H1 (cell line): ENCODE measurements around the gene SEMA3D. TPM values are rescaled to one million over a fixed set of nuclear protein-coding genes. Genes with fewer than 3 reads are reported as not detected.

Experiments used
- CTCF ChIA-PET: fragments of 300-600 bp; sonication (Branson Sonifier 250); formaldehyde crosslinking; loops from one replicate; lab custom pipeline; 2021; ENCODE audit not compliant: partially characterized antibody; lab: Charles Lee
- POLR2A ChIA-PET: fragments of 300-600 bp; sonication (Branson Sonifier 250); formaldehyde crosslinking; loops from one replicate; lab custom pipeline; 2021; ENCODE audit warnings: inconsistent platforms; ENCODE audit not compliant: partially characterized antibody; lab: Charles Lee
- DNase-seq, 2 experiments: peaks; one replicate each; pipeline versions ENCODE4 v3.0.0 to v3.0.0-alpha.2; 2010 to 2022; ENCODE audit warnings: low spot score in 2 of 2, low read depth in 1 of 2, mixed read lengths in 1 of 2
- FAIRE-seq: peaks from 2 replicates; lab custom pipeline; 2011; peaks lifted over from hg19 to GRCh38; lab: Jason Lieb, UNC
- H2AFZ ChIP-seq: 2 replicates; pipeline ENCODE4 v1.8.1; 2012; ENCODE audit warnings: low read length, inconsistent platforms
- H2AK5ac ChIP-seq: 2 replicates; pipeline ENCODE4 v1.6.1; 2013; ENCODE audit warnings: low read depth, low read length
- H2BK120ac ChIP-seq: replicated peaks from 2 replicates; pipeline ENCODE3; 2013; ENCODE audit warnings: low read depth, low read length, inconsistent platforms
- H2BK12ac ChIP-seq: 2 replicates; pipeline ENCODE4 v1.6.1; 2013; ENCODE audit warnings: low read depth, low read length
- H2BK15ac ChIP-seq: 2 replicates; pipeline ENCODE4 v1.6.1; 2013; ENCODE audit warnings: low read length
- H2BK20ac ChIP-seq: 2 replicates; pipeline ENCODE4 v1.6.1; 2013; ENCODE audit warnings: low read length
- H2BK5ac ChIP-seq: 2 replicates; pipeline ENCODE4 v1.6.1; 2013; ENCODE audit warnings: low read depth, low read length
- H3K14ac ChIP-seq: 2 replicates; pipeline ENCODE4 v1.6.1; 2013; ENCODE audit warnings: inconsistent platforms; ENCODE audit not compliant: insufficient read length
- H3K18ac ChIP-seq: 2 replicates; pipeline ENCODE4 v1.6.1; 2013; ENCODE audit warnings: low read length; ENCODE audit errors: extremely low read depth
- H3K23ac ChIP-seq: 2 replicates; pipeline ENCODE4 v1.6.1; 2013; ENCODE audit warnings: inconsistent platforms; ENCODE audit not compliant: insufficient read length
- H3K23me2 ChIP-seq: 2 replicates; pipeline ENCODE4 v1.6.1; 2013; ENCODE audit warnings: low read depth, low read length
- H3K27ac ChIP-seq: 2 replicates; pipeline ENCODE4 v1.6.1; 2011; ENCODE audit warnings: low read depth, low read length, inconsistent platforms
- H3K27me3 ChIP-seq, 4 experiments: replicated peaks in 1 of 4; 1 replicate in 1 of 4; 2 replicates in 3 of 4; pipeline versions ENCODE4 v1.6.1 to v1.8.1; 2011 to 2013; ENCODE audit warnings: low read length in 3 of 4, mild to moderate bottlenecking in 3 of 4, inconsistent platforms in 2 of 4, mixed read lengths in 2 of 4, moderate library complexity in 1 of 4; ENCODE audit not compliant: control insufficient read depth in 3 of 4, insufficient read depth in 3 of 4; ENCODE audit errors: extremely low read depth in 1 of 4
- H3K36me3 ChIP-seq, 4 experiments: 2 replicates each; pipeline versions ENCODE4 v1.6.1 to v1.8.1; 2011 to 2013; ENCODE audit warnings: mild to moderate bottlenecking in 4 of 4, low read length in 3 of 4, moderate library complexity in 2 of 4, control low read depth in 1 of 4, inconsistent platforms in 1 of 4; ENCODE audit not compliant: insufficient read depth in 4 of 4, control insufficient read depth in 2 of 4
- H3K4ac ChIP-seq: replicated peaks from 2 replicates; pipeline ENCODE3; 2013; ENCODE audit warnings: low read length, low read depth, mixed read lengths, inconsistent platforms; ENCODE audit not compliant: insufficient read length
- H3K4me1 ChIP-seq, 4 experiments: replicated peaks in 1 of 4; 1 replicate in 1 of 4; 2 replicates in 3 of 4; pipeline versions ENCODE4 v1.6.1 to v1.8.1; 2011 to 2013; ENCODE audit warnings: low read length in 3 of 4, inconsistent platforms in 2 of 4, mixed read lengths in 1 of 4; ENCODE audit not compliant: insufficient read depth in 4 of 4, control insufficient read depth in 3 of 4
- H3K4me2 ChIP-seq, 2 experiments: 2 replicates each; pipeline versions ENCODE4 v1.6.1 to v1.8.1; 2011 to 2013; ENCODE audit warnings: low read depth in 2 of 2, low read length in 2 of 2, control low read depth in 1 of 2, inconsistent platforms in 1 of 2, mild to moderate bottlenecking in 1 of 2; ENCODE audit not compliant: insufficient read depth in 1 of 2
- H3K4me3 ChIP-seq, 4 experiments: fragments of 200-600, 300-600 bp in 1 of 4; sonication (generic), shearing (Covaris generic), sonication (Bioruptor Twin) in 1 of 4; 2 replicates each; pipeline versions ENCODE4 v1.5.1 to v1.8.1; 2011 to 2016; ENCODE audit warnings: low read length in 4 of 4, low read depth in 3 of 4, control low read depth in 2 of 4, inconsistent platforms in 2 of 4, mild to moderate bottlenecking in 2 of 4, mixed read lengths in 1 of 4, moderate library complexity in 1 of 4; ENCODE audit not compliant: insufficient read depth in 2 of 4; ENCODE audit errors: extremely low read depth in 1 of 4
- H3K56ac ChIP-seq: replicated peaks from 2 replicates; pipeline ENCODE3; 2013; ENCODE audit warnings: low read depth, mild to moderate bottlenecking, mixed read lengths, low read length, inconsistent platforms; ENCODE audit not compliant: insufficient read length
- H3K79me1 ChIP-seq: 2 replicates; pipeline ENCODE4 v1.6.1; 2013; ENCODE audit warnings: low read depth, low read length, control low read depth
- H3K79me2 ChIP-seq, 2 experiments: 2 replicates each; pipeline versions ENCODE4 v1.6.1 to v1.8.1; 2012 to 2013; ENCODE audit warnings: low read length in 2 of 2, mild to moderate bottlenecking in 2 of 2, inconsistent platforms in 1 of 2; ENCODE audit not compliant: insufficient read depth in 2 of 2, control insufficient read depth in 1 of 2
- H3K9ac ChIP-seq, 4 experiments: replicated peaks in 1 of 4; 1 replicate in 1 of 4; 2 replicates in 3 of 4; pipeline versions ENCODE4 v1.6.1 to v1.8.1; 2011 to 2013; ENCODE audit warnings: low read depth in 3 of 4, low read length in 3 of 4, control low read depth in 2 of 4, mild to moderate bottlenecking in 2 of 4, moderate library complexity in 2 of 4, inconsistent platforms in 1 of 4; ENCODE audit errors: extremely low read depth in 1 of 4
- H3K9me3 ChIP-seq, 2 experiments: 2 replicates each; pipeline versions ENCODE4 v1.6.1 to v1.8.1; 2012 to 2013; ENCODE audit warnings: mild to moderate bottlenecking in 2 of 2, moderate library complexity in 2 of 2, control low read depth in 1 of 2, inconsistent platforms in 1 of 2, low read depth in 1 of 2, low read length in 1 of 2, mixed read lengths in 1 of 2; ENCODE audit not compliant: insufficient read depth in 2 of 2
- H4K20me1 ChIP-seq, 2 experiments: replicated peaks in 1 of 2; 2 replicates each; pipeline versions ENCODE3 to v1.8.1; 2011 to 2013; ENCODE audit warnings: inconsistent platforms in 2 of 2, low read length in 2 of 2, mild to moderate bottlenecking in 1 of 2; ENCODE audit not compliant: insufficient read depth in 2 of 2, control insufficient read depth in 1 of 2
- H4K5ac ChIP-seq: 2 replicates; pipeline ENCODE4 v1.6.1; 2013; ENCODE audit warnings: low read length, low read depth, mixed read lengths, inconsistent platforms; ENCODE audit not compliant: insufficient read length
- H4K8ac ChIP-seq: 2 replicates; pipeline ENCODE4 v1.8.0; 2013; ENCODE audit warnings: mild to moderate bottlenecking, moderate library complexity, low read length, inconsistent platforms; ENCODE audit not compliant: insufficient read depth; ENCODE audit errors: extremely low read depth
- H4K91ac ChIP-seq: replicated peaks from 2 replicates; pipeline ENCODE3; 2013; ENCODE audit warnings: low read length, mixed read lengths, inconsistent platforms; ENCODE audit not compliant: insufficient read length
- ASH2L ChIP-seq: fragments of 200-600, 300-600 bp; sonication (generic); IDR thresholded peaks from one replicate; pipeline ENCODE4 v1.7.1; 2017; ENCODE audit warnings: low read length
- BRCA1 ChIP-seq: IDR thresholded peaks from 2 replicates; pipeline ENCODE4 v1.6.1; 2012; ENCODE audit warnings: low read depth, low read length, improper control_type of control experiment
- CHD2 ChIP-seq: IDR thresholded peaks from 2 replicates; pipeline ENCODE4 v1.6.1; 2012; ENCODE audit warnings: low read length, improper control_type of control experiment
- CTBP2 ChIP-seq: IDR thresholded peaks from 2 replicates; pipeline ENCODE4 v1.7.0; 2011; ENCODE audit warnings: borderline replicate concordance, mild to moderate bottlenecking, moderate library complexity, mixed read lengths, low read length; ENCODE audit not compliant: insufficient read depth, insufficient read length
- HDAC2 ChIP-seq, 2 experiments: fragments of 300-600 bp in 1 of 2; sonication (generic) in 1 of 2; IDR thresholded peaks; 2 replicates each; pipeline ENCODE4 v1.6.1; 2011 to 2012; ENCODE audit warnings: low read depth in 2 of 2, low read length in 2 of 2, mild to moderate bottlenecking in 2 of 2, moderate library complexity in 2 of 2, borderline replicate concordance in 1 of 2, inconsistent platforms in 1 of 2
- JUN ChIP-seq: IDR thresholded peaks from 2 replicates; pipeline ENCODE4 v1.6.1; 2011; ENCODE audit warnings: low read depth, mild to moderate bottlenecking, improper control_type of control experiment, low read length
- KDM1A ChIP-seq: fragments of 200-600, 300-600 bp; sonication (generic); IDR thresholded peaks from 2 replicates; pipeline ENCODE4 v1.7.1; 2016; ENCODE audit warnings: mild to moderate bottlenecking, low read length, borderline replicate concordance
- PHF8 ChIP-seq: fragments of 200-600 bp; sonication (generic); conservative IDR thresholded peaks from 2 replicates; pipeline ENCODE4 v1.7.1; 2012; ENCODE audit warnings: low read depth, mild to moderate bottlenecking, inconsistent platforms, low read length, moderate library complexity
- POU5F1 ChIP-seq: IDR thresholded peaks from 2 replicates; pipeline ENCODE4 v1.6.1; 2011; ENCODE audit warnings: low read depth, mild to moderate bottlenecking, low read length, moderate library complexity
- SIN3A ChIP-seq, 2 experiments: IDR thresholded peaks in 1 of 2; conservative IDR thresholded peaks in 1 of 2; 2 replicates each; pipeline ENCODE4 v1.6.1; 2011 to 2012; ENCODE audit warnings: low read length in 2 of 2, improper control_type of control experiment in 1 of 2, low read depth in 1 of 2, mild to moderate bottlenecking in 1 of 2
- TCF12 ChIP-seq: IDR thresholded peaks from 2 replicates; pipeline ENCODE4 v1.6.1; 2011; ENCODE audit warnings: low read depth, mild to moderate bottlenecking, low read length
- WGBS, 2 experiments: shearing (Covaris generic) in 1 of 2; methylation state at CpG; one replicate each; pipeline versions ENCODE4 v1.1.6 to v1.1.7; 2013 to 2015; ENCODE audit warnings: low lambda C conversion rate in 2 of 2, mixed read lengths in 2 of 2, inconsistent platforms in 1 of 2, low coverage in 1 of 2, missing lambda C conversion rate in 1 of 2; ENCODE audit not compliant: insufficient replicate concordance in 2 of 2, insufficient coverage in 1 of 2, insufficient read length in 1 of 2; ENCODE audit errors: extremely low coverage in 1 of 2, missing lambda C conversion rate in 1 of 2; 5-methylcytosine and 5-hydroxymethylcytosine counted together
- polyA plus RNA-seq, 7 experiments: library from polyadenylated mRNA; depleted of rRNA in 3 of 7; stranded (reverse) in 5 of 7; unstranded in 2 of 7; fragments of >200 nt in 5 of 7; fragments of 200-250 nt in 2 of 7; gene quantifications; 1 replicate in 5 of 7; 2 replicates in 1 of 7; 4 replicates in 1 of 7; pipeline versions ENCODE4 v1.2.1 to v1.2.3, GENCODE V29; 2011 to 2013; ENCODE audit warnings: missing spikeins in 2 of 7, mixed read lengths in 2 of 7
- total RNA-seq: library from RNA; stranded (reverse); fragmentation: NEBNext Ultra II Directional; extraction: Animal tissue kit (Norgen Biotek cat#: 25700); gene quantifications from 2 replicates; pipeline ENCODE4 v1.2.1, GENCODE V29; 2021
- TF ChIP-seq, protein P1 (sequence below): IDR thresholded peaks from 2 replicates; pipeline ENCODE4 v1.6.1; 2011; ENCODE audit warnings: low read length, improper control_type of control experiment

The SEMA3D gene
- total and polyA plus RNA-seq, 2 of the 8 experiments (the other 6 are each of a cell fraction or from before 2014, with no cell fraction given) = 1.6 to 3.5 TPM

DNA sequence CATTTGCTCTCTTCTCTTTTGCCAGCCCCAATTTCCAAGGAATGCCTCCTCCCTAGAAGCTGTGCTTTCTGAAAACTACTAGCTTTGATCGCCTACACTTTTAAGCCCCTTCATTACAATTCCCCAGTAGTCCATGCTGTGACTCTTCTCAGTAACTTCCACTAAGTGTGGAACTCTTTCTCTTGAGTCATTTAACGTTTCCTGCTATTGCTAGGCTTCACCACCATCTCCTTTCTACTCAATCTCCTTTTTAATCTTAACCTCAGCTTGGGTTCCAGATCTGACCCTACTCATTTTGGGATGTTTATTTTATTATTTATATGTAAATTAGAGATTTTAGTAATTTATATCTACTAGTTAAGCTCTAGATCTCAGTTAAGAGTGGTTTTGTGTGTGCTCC lies 14.4 kb upstream of the SEMA3D start:
- Histone ChIP-seq H4K5ac (no peak overlapping the region), H2AFZ (no peak overlapping the region), H3K4me3 (no peak overlapping the region), H4K20me1 (no peaks in the 10 kb centered on the region), H2BK12ac (no peak overlapping the region), H3K27ac (no peak overlapping the region), H2BK120ac (no peak overlapping the region), H4K91ac (no peak overlapping the region), H2BK15ac (no peak overlapping the region), H3K36me3 (peaks cover 0 to 2% (median 0%) of the 10 kb centered on the region in 4 experiments; a peak in 1 of 8 replicates), H2AK5ac (no peak overlapping the region), H3K23ac (no peak overlapping the region), H3K9me3 (peaks cover 7 to 13% of the 10 kb centered on the region in 2 experiments), H3K4ac (no peak overlapping the region), H2BK20ac (no peak overlapping the region), H3K4me2 (no peak overlapping the region), H4K8ac (no peak overlapping the region), H3K18ac (no peak overlapping the region), H3K79me2 (no peaks in the 10 kb centered on the region), H3K23me2 (no peaks in the 10 kb centered on the region), H3K56ac (no peak overlapping the region), H3K14ac (no peak overlapping the region), H3K79me1 (no peaks in the 10 kb centered on the region), H2BK5ac (no peak overlapping the region), H3K4me1 (peaks cover 0 to 3% (median 1%) of the 10 kb centered on the region in 4 experiments; a peak in 2 of 7 replicates), H3K9ac (no peak overlapping the region), H3K27me3 (peaks cover 0 to 1% (median 0%) of the 10 kb centered on the region in 4 experiments; a peak in 1 of 7 replicates)
- ChIA-PET POLR2A (no interaction called here), CTCF (interaction anchor here (1.9 kb wide), 1 partner anchor 159 kb away, joined by 5 read pairs; no protein-coding TSS in a partner anchor)
- FAIRE-seq (no peak), DNase-seq (no peak)
- 100% methylated on average over 2 of the region's 2 CpGs; no CpG with 5 or more reads in 1 of the 2 experiments for WGBS, 2 experiments
- TF ChIP-seq TCF12 = no peak
- TF ChIP-seq PHF8 = no peak
- no peak for TF ChIP-seq HDAC2 (IDR thresholded peaks at IDR 0.05; ENCODE audit: borderline replicate concordance in 1 of 2, low read depth in 2 of 2, low read length in 2 of 2)
- no peak for TF ChIP-seq ASH2L
- TF ChIP-seq, protein P1, sequence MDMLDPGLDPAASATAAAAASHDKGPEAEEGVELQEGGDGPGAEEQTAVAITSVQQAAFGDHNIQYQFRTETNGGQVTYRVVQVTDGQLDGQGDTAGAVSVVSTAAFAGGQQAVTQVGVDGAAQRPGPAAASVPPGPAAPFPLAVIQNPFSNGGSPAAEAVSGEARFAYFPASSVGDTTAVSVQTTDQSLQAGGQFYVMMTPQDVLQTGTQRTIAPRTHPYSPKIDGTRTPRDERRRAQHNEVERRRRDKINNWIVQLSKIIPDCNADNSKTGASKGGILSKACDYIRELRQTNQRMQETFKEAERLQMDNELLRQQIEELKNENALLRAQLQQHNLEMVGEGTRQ = no peak
- no peak for TF ChIP-seq KDM1A
- TF ChIP-seq CTBP2 = no peak
- no peak for TF ChIP-seq SIN3A (conservative IDR thresholded peaks at IDR 0.05 in 1 of 2, IDR thresholded peaks at IDR 0.05 in 1 of 2; ENCODE audit: low read depth in 1 of 2, low read length in 2 of 2)
- TF ChIP-seq JUN = no peak
- TF ChIP-seq BRCA1 = no peak
- no peak for TF ChIP-seq CHD2
- no peak for TF ChIP-seq POU5F1
